WTC11 (cell line): ENCODE results near the gene FBXO36. TPM values are rescaled to one million over a fixed set of nuclear protein-coding genes. Genes with fewer than 3 reads are reported as not detected.
A peak's percentile ranks its signal among the peaks of the same experiment; 100 is the strongest.

ENCODE experiments used
- ATAC-seq: fragments of 200-7000 bp; cut with Tn5 transposase; 2 replicates; pipeline ENCODE4 v1.10.0; 2021; ENCODE audit warnings: mild to moderate bottlenecking, moderate library complexity
- CTCF ChIA-PET: fragments of 300-600 bp; sonication (Branson Sonifier 250); formaldehyde crosslinking; loops from one replicate; lab custom pipeline; 2021; ENCODE audit warnings: antibody characterized with exemption; lab: Charles Lee
- POLR2A ChIA-PET: fragments of 350-600 bp; sonication (Branson Sonifier 250); formaldehyde crosslinking; loops from one replicate; lab custom pipeline; 2021; ENCODE audit warnings: antibody characterized with exemption; lab: Charles Lee
- DNase-seq: peaks from one replicate; pipeline ENCODE4 v3.0.0; 2021; ENCODE audit warnings: low spot score
- H3K27ac Mint-ChIP-seq: 2 replicates; pipeline ENCODE4 v1.8.0; 2021; ENCODE audit warnings: mixed read lengths
- H3K27me3 Mint-ChIP-seq: 2 replicates; pipeline ENCODE4 v1.8.0; 2021; ENCODE audit warnings: low read depth, mild to moderate bottlenecking, moderate library complexity, mixed read lengths
- H3K36me3 Mint-ChIP-seq: 2 replicates; pipeline ENCODE4 v1.8.0; 2021; ENCODE audit warnings: mixed read lengths
- H3K4me1 Mint-ChIP-seq: 2 replicates; pipeline ENCODE4 v1.8.0; 2022; ENCODE audit warnings: mixed read lengths
- H3K4me3 Mint-ChIP-seq: 2 replicates; pipeline ENCODE4 v1.8.0; 2021; ENCODE audit warnings: mild to moderate bottlenecking, moderate library complexity, mixed read lengths
- H3K9me3 Mint-ChIP-seq: 2 replicates; pipeline ENCODE4 v1.8.0; 2021; ENCODE audit warnings: mixed read lengths
- CREB1 ChIP-seq: sonication (generic); formaldehyde crosslinking; IDR thresholded peaks from 2 replicates; pipeline ENCODE4 v1.8.0; 2023; ENCODE audit warnings: mild to moderate bottlenecking, missing genetic modification reagents
- CREM ChIP-seq: sonication (generic); formaldehyde crosslinking; IDR thresholded peaks from 2 replicates; pipeline ENCODE4 v1.8.1; 2022; ENCODE audit warnings: mild to moderate bottlenecking, missing genetic modification reagents, moderate library complexity
- FOXP1 ChIP-seq: sonication (generic); formaldehyde crosslinking; IDR thresholded peaks from 2 replicates; pipeline ENCODE4 v1.8.0; 2022; ENCODE audit warnings: missing genetic modification reagents, mild to moderate bottlenecking, moderate library complexity, borderline replicate concordance
- GRHL2 ChIP-seq: fragments of 250-450 bp; sonication (Bioruptor Pico); IDR thresholded peaks from 2 replicates; pipeline ENCODE4 v1.8.0; 2022; ENCODE audit warnings: mild to moderate bottlenecking, moderate library complexity; ENCODE audit not compliant: insufficient replicate concordance, severe bottlenecking
- NFE2L1 ChIP-seq: sonication (generic); formaldehyde crosslinking; IDR thresholded peaks from 2 replicates; pipeline ENCODE4 v1.8.1; 2023; ENCODE audit warnings: missing genetic modification reagents
- NFYB ChIP-seq: sonication (generic); formaldehyde crosslinking; conservative IDR thresholded peaks from 2 replicates; pipeline ENCODE4 v1.8.0; 2022; ENCODE audit warnings: low read depth, missing genetic modification reagents
- NR1H2 ChIP-seq: sonication (generic); formaldehyde crosslinking; IDR thresholded peaks from 2 replicates; pipeline ENCODE4 v1.9.0; 2021; ENCODE audit warnings: mild to moderate bottlenecking, moderate library complexity, missing genetic modification reagents
- SMAD3 ChIP-seq: sonication (generic); formaldehyde crosslinking; IDR thresholded peaks from 2 replicates; pipeline ENCODE4 v1.8.0; 2022; ENCODE audit warnings: missing genetic modification reagents, mild to moderate bottlenecking, borderline replicate concordance
- TEAD4 ChIP-seq: sonication (generic); formaldehyde crosslinking; IDR thresholded peaks from 2 replicates; pipeline ENCODE4 v1.8.0; 2022; ENCODE audit warnings: mild to moderate bottlenecking, missing genetic modification reagents
- TP53 ChIP-seq: sonication (generic); formaldehyde crosslinking; IDR thresholded peaks from 2 replicates; pipeline ENCODE4 v1.8.1; 2023; ENCODE audit warnings: mild to moderate bottlenecking, missing genetic modification reagents
- ZNF263 ChIP-seq: sonication (generic); formaldehyde crosslinking; IDR thresholded peaks from 2 replicates; pipeline ENCODE4 v1.8.1; 2022; ENCODE audit warnings: low read depth, mild to moderate bottlenecking, moderate library complexity, missing genetic modification reagents
- ZNF416 ChIP-seq: fragments of 250-450 bp; sonication (Bioruptor Pico); IDR thresholded peaks from 2 replicates; pipeline ENCODE4 v1.9.0; 2021; ENCODE audit warnings: mild to moderate bottlenecking, inconsistent platforms
- ZNF423 ChIP-seq: fragments of 250-450 bp; sonication (Bioruptor Pico); IDR thresholded peaks from 2 replicates; pipeline ENCODE4 v2.1.2; 2022; ENCODE audit warnings: mild to moderate bottlenecking, moderate library complexity
- total RNA-seq: library from RNA; stranded (reverse); gene quantifications from 3 replicates; pipeline ENCODE4 v1.2.3, GENCODE V29; 2021
- TF ChIP-seq, protein P1 (sequence below): fragments of 250-450 bp; sonication (Bioruptor Pico); IDR thresholded peaks from 2 replicates; pipeline ENCODE4 v2.1.2; 2022; ENCODE audit warnings: mild to moderate bottlenecking, moderate library complexity
- TF ChIP-seq, protein P2 (sequence below): sonication (generic); formaldehyde crosslinking; IDR thresholded peaks from 2 replicates; pipeline ENCODE4 v1.8.1; 2022; ENCODE audit warnings: mild to moderate bottlenecking, moderate library complexity, missing genetic modification reagents
- TF ChIP-seq, protein P3 (sequence below): fragments of 250-450 bp; sonication (Bioruptor Pico); conservative IDR thresholded peaks from 2 replicates; pipeline ENCODE4 v1.9.0; 2021; ENCODE audit warnings: mild to moderate bottlenecking
- TF ChIP-seq, protein P4 (sequence below): sonication (generic); formaldehyde crosslinking; conservative IDR thresholded peaks from 2 replicates; pipeline ENCODE4 v1.8.1; 2023; ENCODE audit warnings: mild to moderate bottlenecking, low read depth, missing genetic modification reagents, moderate library complexity

FBXO36 gene
- total RNA-seq, 1 experiment from 2014 or later, result 5.3 TPM

DNA sequence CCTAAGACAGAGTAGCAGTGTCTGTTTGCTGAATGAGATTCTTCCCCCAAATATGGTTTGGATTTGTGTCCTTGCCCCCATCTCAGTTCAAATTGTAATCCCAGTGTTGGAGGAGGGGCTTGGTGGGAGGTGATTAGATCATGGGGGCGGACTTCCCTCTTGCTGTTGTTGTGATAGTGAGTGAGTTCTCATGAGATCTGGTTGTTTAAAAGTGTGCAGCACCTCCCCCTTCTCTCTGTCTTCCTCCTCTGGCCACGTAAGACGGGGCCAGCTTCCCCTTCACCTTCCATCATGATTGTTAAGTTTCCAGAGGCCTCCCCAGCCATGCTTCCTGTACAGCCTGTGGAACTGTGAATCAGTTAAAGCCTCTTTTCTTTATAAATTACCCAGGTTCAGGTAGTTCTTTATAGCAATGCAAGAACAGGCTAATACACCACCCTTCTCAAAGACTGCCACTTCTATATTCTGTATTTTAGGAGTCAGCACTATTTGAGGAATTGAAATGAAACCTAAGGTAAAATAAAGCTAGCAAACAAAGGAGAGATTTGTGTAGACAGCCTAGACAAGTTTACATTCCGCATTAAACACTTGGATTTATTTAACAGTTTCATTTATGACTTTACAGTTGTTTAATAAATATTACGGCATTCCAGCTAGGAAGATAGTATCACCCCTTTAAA lies 21.6 kb downstream of the FBXO36 start:
- CTCF ChIA-PET, result no interaction called here
- ATAC-seq (0 out of 2 replicates have a peak, but pooled peaks have one; percentile 35), DNase-seq (no peak)
- H3K4me3 Mint-ChIP-seq, result no peak overlapping the region
- no peak overlapping the region for H3K27ac Mint-ChIP-seq
- POLR2A ChIA-PET, result interaction anchor here (0.6 kb wide), 1 partner anchor 22 kb away, joined by 3 read pairs; the partner anchor contains the start of gene TRIP12
- no peaks in the 10 kb centered on the region for H3K27me3 Mint-ChIP-seq
- H3K9me3 Mint-ChIP-seq, result peaks cover 4% of the 10 kb centered on the region
- TF ChIP-seq NFE2L1 (CRISPR knock-in tag), result no peak
- H3K4me1 Mint-ChIP-seq, result peaks cover 16% of the 10 kb centered on the region
- peaks cover 8% of the 10 kb centered on the region for H3K36me3 Mint-ChIP-seq

DNA sequence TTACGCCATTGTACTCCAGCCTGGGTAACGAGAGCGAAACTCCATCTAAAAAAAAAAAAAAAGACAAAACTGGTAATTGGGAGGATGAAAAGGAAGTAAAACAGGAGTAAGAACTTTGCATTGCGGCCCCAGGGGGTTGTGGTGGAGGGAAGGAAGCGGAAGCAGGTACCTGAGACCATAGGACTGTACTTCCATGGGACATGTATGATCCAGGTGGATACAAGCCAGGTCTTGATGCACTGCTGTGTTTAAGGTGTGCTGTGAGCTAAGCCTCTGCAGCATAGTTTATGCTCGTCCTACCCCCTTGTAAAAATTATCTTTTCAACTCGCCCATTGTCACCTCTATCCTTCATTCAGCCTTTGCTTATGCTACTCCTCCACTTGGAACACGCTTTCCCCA lies 23.7 kb downstream of the FBXO36 start:
- H3K4me3 Mint-ChIP-seq, result no peak overlapping the region
- peaks cover 16% of the 10 kb centered on the region for H3K4me1 Mint-ChIP-seq
- peak overlapping the region; percentile 1; the same call in 1 of the 2 replicates for H3K27ac Mint-ChIP-seq
- no peak for DNase-seq
- ChIA-PET CTCF (no interaction called here), POLR2A (interaction anchor here (0.6 kb wide), 1 partner anchor 1840 kb away, joined by 3 read pairs; no protein-coding TSS in a partner anchor)
- H3K36me3 Mint-ChIP-seq, result peaks cover 8% of the 10 kb centered on the region
- TF ChIP-seq, protein P1, sequence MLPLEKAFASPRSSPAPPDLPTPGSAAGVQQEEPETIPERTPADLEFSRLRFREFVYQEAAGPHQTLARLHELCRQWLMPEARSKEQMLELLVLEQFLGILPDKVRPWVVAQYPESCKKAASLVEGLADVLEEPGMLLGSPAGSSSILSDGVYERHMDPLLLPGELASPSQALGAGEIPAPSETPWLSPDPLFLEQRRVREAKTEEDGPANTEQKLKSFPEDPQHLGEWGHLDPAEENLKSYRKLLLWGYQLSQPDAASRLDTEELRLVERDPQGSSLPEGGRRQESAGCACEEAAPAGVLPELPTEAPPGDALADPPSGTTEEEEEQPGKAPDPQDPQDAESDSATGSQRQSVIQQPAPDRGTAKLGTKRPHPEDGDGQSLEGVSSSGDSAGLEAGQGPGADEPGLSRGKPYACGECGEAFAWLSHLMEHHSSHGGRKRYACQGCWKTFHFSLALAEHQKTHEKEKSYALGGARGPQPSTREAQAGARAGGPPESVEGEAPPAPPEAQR (CRISPR knock-in tag), result no peak
- TF ChIP-seq SMAD3 (no peak), NFYB (CRISPR knock-in tag) (no peak), ZNF416 (CRISPR knock-in tag) (no peak), NR1H2 (CRISPR knock-in tag) (no peak), ZNF423 (CRISPR knock-in tag) (no peak), ZNF263 (no peak), TP53 (CRISPR knock-in tag) (no peak), CREB1 (no peak), NFE2L1 (CRISPR knock-in tag) (no peak), TEAD4 (no peak), FOXP1 (CRISPR knock-in tag) (no peak), GRHL2 (no peak), CREM (no peak)
- TF ChIP-seq, protein P2, sequence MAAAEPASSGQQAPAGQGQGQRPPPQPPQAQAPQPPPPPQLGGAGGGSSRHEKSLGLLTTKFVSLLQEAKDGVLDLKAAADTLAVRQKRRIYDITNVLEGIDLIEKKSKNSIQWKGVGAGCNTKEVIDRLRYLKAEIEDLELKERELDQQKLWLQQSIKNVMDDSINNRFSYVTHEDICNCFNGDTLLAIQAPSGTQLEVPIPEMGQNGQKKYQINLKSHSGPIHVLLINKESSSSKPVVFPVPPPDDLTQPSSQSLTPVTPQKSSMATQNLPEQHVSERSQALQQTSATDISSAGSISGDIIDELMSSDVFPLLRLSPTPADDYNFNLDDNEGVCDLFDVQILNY (CRISPR knock-in tag), result no peak
- TF ChIP-seq, protein P3, sequence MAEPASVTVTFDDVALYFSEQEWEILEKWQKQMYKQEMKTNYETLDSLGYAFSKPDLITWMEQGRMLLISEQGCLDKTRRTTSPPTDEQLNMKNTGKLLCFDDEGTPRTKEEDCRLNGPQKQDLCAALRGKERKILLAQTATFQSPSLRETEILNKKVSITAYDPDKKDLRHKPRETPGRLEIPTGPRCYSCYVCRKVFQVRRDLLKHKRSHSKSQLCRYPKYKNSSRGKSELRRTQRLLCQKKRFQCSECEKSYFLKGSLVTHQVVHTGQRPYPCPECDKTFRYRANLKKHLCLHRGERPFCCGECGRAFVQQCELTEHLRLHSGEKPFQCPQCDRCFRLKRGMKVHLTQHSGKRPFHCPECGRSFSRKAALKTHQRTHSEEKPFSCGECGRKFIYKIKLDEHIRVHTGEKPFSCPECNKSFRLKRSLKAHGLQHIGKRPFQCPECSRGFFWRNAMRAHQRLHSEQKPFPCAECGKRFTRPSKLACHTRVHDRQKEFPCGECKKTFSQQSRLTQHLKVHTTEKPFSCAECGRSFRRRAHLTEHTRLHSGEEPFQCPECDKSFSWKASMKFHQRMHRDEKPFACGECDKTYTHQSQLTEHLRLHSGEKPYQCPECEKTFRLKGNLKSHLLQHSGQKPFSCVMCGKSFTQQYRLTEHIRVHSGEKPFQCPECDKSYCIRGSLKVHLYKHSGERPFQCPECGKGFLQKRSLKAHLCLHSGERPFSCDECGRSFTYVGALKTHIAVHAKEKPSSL (CRISPR knock-in tag), result no peak
- TF ChIP-seq, protein P4, sequence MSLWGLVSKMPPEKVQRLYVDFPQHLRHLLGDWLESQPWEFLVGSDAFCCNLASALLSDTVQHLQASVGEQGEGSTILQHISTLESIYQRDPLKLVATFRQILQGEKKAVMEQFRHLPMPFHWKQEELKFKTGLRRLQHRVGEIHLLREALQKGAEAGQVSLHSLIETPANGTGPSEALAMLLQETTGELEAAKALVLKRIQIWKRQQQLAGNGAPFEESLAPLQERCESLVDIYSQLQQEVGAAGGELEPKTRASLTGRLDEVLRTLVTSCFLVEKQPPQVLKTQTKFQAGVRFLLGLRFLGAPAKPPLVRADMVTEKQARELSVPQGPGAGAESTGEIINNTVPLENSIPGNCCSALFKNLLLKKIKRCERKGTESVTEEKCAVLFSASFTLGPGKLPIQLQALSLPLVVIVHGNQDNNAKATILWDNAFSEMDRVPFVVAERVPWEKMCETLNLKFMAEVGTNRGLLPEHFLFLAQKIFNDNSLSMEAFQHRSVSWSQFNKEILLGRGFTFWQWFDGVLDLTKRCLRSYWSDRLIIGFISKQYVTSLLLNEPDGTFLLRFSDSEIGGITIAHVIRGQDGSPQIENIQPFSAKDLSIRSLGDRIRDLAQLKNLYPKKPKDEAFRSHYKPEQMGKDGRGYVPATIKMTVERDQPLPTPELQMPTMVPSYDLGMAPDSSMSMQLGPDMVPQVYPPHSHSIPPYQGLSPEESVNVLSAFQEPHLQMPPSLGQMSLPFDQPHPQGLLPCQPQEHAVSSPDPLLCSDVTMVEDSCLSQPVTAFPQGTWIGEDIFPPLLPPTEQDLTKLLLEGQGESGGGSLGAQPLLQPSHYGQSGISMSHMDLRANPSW (CRISPR knock-in tag), result no peak
- no peaks in the 10 kb centered on the region for H3K27me3 Mint-ChIP-seq
- H3K9me3 Mint-ChIP-seq, result peaks cover 4% of the 10 kb centered on the region
- ATAC-seq, result no peak
